NCI-H1417 (cell line): ENCODE measurements around the gene CNDP1.
"Not testable (repeated sequence)": the region's sequence is repeated elsewhere in the genome, so short reads cannot be mapped to it uniquely, and the experiment has no call there.

Experiments used
- DNase-seq, 3 experiments: peaks; one replicate each; lab custom pipeline; 2025; lab: John Stamatoyannopoulos, UW

Gene CNDP1

DNA sequence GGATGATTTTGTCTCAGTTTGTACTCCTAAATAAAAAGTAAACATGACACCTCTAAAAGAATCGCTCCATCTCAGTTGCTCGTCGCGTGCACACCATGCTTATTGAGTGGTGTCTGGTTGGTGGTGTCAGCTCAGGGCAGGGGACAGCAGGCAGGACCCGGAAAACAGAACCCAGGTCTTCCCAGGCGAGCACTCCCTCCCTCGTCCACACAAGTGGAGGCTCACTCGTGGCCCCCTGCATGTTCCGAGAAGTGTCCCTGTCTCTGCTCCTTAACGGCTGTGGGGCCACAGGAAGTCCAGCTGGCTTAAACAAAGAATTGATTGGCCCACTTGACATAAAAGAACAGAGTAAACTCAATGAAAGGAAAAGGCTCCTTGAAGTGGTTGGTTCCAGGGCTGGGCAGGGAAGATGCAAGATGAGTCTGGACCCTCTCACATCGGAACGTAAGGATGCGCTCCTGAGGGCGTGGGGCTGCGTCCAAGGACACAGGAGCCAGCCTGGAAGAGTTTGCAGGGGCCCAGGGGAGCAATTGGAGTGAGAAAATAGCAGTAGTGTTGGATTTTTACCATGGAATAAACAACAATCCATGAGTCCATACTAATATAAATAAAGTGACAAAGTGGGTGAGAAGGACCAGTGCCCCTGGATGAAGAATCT lies 13.1 kb upstream of the CNDP1 start:
- no peak for DNase-seq

DNA sequence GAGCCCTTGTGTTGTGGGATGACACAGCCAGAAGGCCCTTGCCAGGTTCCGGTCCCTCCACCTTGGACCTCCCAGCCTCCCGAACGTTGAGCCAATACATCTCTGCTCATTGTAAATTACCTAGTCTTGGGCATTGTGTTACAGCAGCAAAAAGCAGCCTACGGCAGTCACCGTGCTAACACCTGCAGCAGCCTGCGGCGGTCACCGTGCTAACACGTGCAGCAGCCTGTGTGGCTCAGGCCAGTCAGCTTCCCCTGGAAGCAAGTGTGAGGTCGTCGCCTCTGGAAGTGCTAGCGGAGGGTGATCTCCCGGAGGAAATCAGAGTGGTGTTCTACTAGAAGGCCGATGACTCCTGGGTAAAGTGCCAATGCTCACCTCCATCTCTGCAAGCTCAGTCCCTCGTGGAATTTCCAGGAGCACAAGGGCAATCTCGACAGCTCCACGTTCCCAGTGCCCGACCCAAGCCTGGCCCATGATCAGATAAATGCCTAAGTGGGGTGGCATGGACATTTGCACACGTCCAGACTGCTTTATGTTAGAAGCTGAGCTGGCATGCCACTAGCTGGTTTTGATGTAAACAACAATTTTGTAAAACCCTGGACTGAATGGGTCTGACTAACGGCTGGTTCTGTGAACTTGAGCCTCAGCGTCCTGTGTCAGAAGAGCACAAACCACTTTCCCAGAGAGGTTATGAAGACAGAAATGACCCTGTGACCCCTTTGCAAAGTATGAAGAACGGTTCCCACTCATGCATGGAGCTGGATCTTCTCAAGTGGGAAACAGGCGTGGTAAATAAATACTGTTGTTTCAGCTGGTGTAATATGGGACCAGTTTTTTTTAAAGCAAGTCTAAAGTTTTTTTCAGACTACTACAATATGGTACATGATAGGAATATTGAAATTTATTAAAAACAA lies 11.4 kb upstream of the CNDP1 start:
- DNase-seq: peak; percentile 47 to 79 (median 54)

DNA sequence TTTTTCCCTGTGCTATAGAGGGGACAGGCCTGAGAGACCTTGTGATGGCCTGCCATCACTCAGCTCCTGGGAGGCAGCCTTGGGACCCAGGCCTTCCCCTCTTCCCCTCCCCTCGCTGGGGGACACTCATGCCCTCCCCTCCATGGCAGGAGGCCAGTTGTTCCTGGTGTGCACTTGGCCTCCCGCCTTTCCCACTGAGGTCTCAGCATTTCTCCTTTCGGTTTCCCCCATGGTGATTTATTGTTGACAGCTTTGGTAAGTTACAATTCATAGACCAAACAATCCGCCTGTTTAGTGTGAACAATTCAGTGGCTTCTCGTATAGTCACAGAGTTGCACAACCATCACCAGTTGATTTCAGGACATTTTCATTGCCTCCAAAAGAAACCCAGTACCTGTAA lies 10.2 kb upstream of the CNDP1 start:
- peak; percentile 66 to 95 (median 89) for DNase-seq

DNA sequence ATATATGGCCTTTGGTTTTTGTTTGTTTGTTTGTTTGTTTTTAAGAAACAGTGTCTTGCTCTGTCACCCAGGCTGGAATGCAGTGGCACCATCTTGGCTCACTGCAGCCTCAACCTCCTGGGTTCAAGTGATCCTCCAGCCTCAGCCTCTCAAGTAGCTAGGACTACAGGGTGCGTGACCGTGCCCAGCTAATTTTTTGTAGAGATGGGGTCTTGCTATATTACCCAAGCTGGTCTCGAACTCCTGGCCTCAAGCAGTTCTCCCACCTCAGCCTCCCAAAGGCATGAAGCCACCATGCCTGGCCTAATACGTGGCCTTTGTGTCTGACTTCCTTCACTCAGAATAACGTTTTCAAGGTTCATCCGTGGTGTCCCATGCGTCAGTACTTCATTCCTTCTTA lies 9.4 kb upstream of the CNDP1 start:
- DNase-seq: not testable (repeated sequence)

GRCh38 chr18:74525741-74526140 lies 8.6 kb upstream of the CNDP1 start:
- DNase-seq: no peak

GRCh38 chr18:74526488-74526887 lies 7.8 kb upstream of the CNDP1 start:
- no peak for DNase-seq

- no peak for DNase-seq
Observed at GRCh38 chr18:74528478-74528877, 5.8 kb upstream of the CNDP1 start.

GRCh38 chr18:74528913-74529312 lies 5.4 kb upstream of the CNDP1 start:
- DNase-seq: no peak

- no peak for DNase-seq
Observed at GRCh38 chr18:74529378-74529777, 4.9 kb upstream of the CNDP1 start.

DNA sequence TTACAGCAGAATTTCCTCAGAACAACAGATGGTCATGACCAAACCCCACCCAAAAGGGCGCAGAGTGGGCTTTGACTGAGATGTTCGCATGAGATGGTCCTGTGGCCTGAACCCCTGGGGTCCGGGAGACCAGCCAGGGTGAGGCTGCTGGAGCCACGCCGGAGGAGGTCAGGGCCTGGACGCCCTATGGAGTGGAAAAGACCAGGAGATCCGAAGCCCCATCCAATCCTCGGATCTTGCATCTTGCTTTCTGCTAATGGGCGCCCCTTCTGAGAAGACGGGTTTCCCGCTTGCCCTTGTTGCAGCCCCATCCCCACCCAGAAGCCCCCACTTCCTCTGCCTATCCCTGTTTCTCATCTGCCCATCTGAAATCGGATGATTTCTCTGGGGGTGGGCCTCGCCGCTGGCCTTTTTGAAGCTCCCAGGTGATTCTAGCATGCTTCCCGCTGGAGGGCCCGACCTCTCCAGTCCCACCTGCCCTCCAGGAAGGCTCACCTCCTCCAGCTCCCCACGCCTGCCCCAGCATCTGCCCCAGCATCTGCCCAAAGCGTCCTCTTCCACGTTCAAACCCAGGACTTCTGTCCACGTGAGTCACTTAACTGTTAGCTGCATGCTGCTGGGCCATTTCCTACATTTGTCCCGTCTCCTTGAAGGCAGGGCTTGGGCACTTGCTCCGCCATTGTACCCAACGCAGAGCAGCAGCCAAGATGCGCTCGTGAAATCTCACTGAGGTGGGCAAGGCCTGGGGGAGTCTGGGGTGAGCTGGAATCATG lies 4.3 kb upstream of the CNDP1 start:
- DNase-seq: no peak

DNA sequence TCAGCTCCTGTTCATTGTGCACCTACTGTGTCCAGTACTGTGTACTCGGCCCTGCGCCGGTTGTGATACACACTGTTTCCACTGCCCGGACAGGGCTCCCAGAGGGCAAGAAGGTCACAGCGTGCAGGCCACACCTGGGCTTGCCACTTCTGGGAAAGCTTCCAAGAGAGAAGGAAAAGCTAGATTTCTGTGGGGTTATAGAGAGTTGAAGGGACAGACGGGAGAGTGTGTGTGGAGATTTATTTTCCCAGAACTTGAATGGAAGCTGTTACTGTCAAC lies 3.8 kb upstream of the CNDP1 start:
- no peak for DNase-seq

DNA sequence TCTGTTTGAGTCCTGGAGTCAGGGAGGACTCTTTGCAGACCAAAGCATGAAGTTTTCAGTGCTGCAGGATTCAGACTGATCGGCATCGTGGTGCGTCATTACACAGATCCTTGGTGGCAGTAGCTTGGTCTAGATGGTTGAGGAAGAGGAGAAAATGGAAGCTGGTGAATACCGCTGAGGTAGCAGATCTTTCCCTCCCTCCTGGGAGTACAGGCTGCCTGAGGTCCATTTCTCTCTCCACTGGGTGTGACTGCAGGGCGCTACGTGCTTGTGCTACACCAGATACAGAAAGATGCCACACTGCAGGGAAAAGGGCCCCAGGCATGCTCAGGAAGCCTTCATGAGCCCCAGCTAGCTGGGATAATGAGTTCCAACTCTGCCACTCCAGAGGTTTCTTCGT lies 3.3 kb upstream of the CNDP1 start:
- DNase-seq: no peak

DNA sequence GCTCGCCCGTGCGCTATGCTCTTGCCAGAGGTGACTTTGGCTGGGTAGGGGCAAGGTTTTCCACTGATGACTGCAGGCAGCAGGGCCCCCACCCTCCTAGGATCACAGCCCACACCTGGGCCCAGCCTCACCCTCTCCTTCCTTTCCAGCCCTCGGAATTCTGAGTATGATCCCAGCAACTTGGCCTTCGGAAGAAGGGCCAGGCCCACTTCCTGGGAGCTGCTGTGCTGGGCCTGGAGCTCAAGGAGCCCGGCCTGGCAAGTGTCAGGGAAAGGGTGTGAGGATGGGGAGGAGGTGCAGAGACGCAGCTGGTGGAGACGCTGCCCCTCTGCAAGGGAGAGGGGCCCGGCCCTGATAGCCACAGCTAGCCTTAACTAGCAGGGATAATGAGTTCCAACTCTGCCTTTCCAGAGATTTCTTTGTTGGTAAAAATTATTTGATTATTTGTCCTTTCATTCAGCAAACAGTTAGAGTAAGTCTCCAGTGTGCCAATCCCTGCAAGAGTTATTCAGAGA lies 1.7 kb upstream of the CNDP1 start:
- no peak for DNase-seq

DNA sequence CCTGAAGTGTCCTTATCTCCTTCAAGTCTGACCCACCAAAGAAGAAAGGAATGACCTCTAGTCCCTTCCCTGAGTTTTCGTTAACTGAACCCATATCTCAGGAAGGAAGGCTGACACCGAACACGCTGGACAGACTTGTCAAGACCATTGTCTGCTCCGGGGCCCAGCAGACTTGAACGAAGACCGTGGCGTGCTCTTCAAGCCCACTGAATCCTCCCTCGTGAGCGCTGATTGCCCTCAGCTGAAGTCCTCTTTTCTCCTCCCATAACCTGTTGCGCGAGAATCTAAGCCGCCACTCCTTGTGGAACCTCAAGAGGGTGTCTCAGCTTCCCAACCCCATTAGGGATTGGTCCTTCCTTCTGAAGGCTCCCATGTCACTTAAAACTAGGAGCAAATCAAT lies 634 bp upstream of the CNDP1 start:
- no peak for DNase-seq

- peak; percentile 19 to 62 (median 44) for DNase-seq
Observed at GRCh38 chr18:74534981-74535649, 815 bp downstream of the CNDP1 start.

DNA sequence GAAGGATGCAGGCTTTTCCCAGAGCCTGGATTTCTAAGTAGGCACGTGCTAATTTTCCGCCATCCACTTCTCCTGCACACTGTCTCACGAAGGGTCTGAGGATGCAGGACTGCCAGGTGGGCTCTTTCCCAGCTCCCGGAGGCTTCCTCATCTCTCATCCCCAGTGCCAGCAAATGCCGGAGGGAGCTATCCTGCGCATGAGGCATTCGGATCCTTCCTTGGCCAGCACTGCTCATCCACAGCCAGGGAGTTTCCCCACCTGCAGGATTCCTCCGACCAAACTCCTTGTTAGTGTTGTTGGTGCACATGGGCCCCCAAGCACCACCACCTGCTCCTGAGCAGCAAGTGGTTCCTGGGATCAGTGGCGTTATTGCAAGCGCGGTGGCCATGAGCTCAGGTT lies 5.0 kb downstream of the CNDP1 start:
- no peak for DNase-seq

GRCh38 chr18:74540652-74541421 lies 6.5 kb downstream of the CNDP1 start:
- peak; percentile 2 to 83 (median 74) for DNase-seq

DNA sequence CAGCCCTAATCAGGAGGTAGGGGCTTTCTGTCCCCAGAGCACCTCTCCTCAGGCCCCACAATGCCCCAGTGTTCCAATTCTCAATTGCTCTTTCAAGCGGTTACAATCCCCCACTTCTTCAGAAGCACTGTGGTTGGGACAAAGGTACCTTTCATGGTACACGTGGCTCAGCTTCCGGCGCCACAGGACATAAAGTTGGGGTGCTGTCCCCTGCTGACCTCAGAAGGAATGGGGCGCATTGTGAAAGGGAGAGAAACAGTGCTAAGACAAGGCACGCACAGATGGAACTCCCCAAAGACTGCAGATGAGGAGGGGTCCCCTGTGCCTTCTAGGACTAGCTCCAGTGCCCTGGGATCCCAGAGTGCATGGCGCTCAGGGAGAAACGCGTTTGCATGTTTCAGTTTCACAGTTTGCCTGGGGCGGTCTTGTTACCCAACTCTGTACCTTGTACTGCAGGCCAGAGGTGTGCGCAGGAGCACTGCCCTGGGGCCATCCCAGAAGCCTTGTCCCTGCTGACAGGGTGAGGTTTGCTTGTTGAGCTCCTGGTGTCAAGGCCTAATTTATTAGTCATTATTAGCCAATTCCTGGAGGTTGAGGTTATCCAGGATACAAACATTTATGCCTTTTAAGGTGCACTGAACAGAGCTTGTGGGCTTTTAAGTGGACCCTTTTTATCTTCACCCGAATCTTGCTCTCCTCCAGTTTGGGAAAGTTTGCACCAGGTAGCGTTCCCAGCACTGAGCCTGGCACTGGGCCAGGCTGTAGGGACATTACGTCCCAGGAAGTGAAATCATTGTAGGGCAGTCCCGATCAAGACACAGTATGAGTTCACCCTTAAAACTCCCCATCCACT lies 7.6 kb downstream of the CNDP1 start:
- peak in 1 of 3 experiments; percentile 28 for DNase-seq

GRCh38 chr18:74544898-74545297 lies 10.6 kb downstream of the CNDP1 start:
- no peak for DNase-seq

GRCh38 chr18:74546007-74546406 lies 11.7 kb downstream of the CNDP1 start:
- DNase-seq: no peak
